NT2/D1 (cell line): ENCODE data around the gene MMAA.
"Not testable (repeated sequence)": the region's sequence is repeated elsewhere in the genome, so short reads cannot be mapped to it uniquely, and the experiment has no call there.

ENCODE experiments used
- DNase-seq: peaks from one replicate; pipeline ENCODE4 v3.0.0-alpha.2; 2011; ENCODE audit warnings: low read depth, low spot score
- H3K27me3 ChIP-seq: 2 replicates; pipeline ENCODE4 v1.6.0; 2011; ENCODE audit warnings: mild to moderate bottlenecking; ENCODE audit not compliant: insufficient read length, insufficient read depth
- H3K36me3 ChIP-seq: 2 replicates; pipeline ENCODE4 v1.6.1; 2011; ENCODE audit warnings: mild to moderate bottlenecking, low read length, mixed read lengths; ENCODE audit not compliant: insufficient read depth, insufficient read length
- H3K4me1 ChIP-seq: 2 replicates; pipeline ENCODE4 v1.5.1; 2011; ENCODE audit not compliant: insufficient read depth, insufficient read length
- H3K4me3 ChIP-seq: 2 replicates; pipeline ENCODE4 v1.5.1; 2011; ENCODE audit warnings: low read depth; ENCODE audit not compliant: insufficient read length
- H3K9ac ChIP-seq: 2 replicates; pipeline ENCODE4 v1.6.0; 2011; ENCODE audit warnings: low read depth; ENCODE audit not compliant: insufficient read length
- H3K9me3 ChIP-seq: 2 replicates; pipeline ENCODE4 v1.5.1; 2011; ENCODE audit warnings: mild to moderate bottlenecking, low read length; ENCODE audit not compliant: insufficient read depth
- SUZ12 ChIP-seq: IDR thresholded peaks from 2 replicates; pipeline ENCODE4 v1.6.1; 2011; ENCODE audit not compliant: insufficient read length, insufficient read depth; ENCODE audit errors: extremely low read depth
- YY1 ChIP-seq: IDR thresholded peaks from 2 replicates; pipeline ENCODE4 v1.6.1; 2011; ENCODE audit not compliant: insufficient read length, insufficient read depth
- ZNF274 ChIP-seq: IDR thresholded peaks from 2 replicates; pipeline ENCODE4 v1.6.1; 2011; ENCODE audit warnings: mild to moderate bottlenecking, low read depth, low read length

The MMAA gene

DNA sequence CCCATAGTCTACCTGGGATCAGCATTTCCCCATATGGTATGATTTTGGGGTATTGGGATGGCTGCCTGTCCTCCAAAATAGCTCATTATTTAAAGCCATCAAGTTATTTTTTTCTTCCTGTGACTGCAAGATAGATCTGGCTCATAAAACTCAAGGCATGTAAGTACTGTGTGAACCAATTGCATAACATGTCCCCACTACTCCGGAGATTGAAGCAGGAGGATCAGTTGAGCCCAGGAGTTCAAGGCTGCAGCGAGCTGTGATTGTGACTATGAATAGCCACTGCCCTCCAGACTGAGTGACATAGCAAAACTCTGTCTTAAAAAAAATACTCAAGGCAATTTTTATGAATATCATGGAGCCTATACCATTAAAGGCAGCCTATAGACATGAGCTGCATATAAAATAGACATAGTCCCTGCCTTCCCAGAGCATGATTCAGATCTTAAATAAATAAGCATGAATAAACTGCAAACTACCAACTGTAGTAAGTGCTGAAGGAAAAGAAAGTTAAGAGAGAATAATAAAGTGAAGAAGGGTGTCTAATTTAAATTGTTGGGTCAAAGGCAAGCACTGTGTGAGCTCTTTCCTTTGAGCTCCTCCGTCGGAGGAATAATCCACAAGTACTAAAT is 16.9 kb upstream of the MMAA start:
- Histone ChIP-seq H3K9ac (no peak overlapping the region), H3K36me3 (no peaks in the 10 kb centered on the region), H3K4me1 (no peaks in the 10 kb centered on the region), H3K27me3 (no peaks in the 10 kb centered on the region), H3K4me3 (no peak overlapping the region), H3K9me3 (peaks cover 3% of the 10 kb centered on the region; the same call in 1 of the 2 replicates)
- TF ChIP-seq SUZ12 = no peak
- TF ChIP-seq YY1 = no peak
- no peak for TF ChIP-seq ZNF274
- DNase-seq = no peak

DNA sequence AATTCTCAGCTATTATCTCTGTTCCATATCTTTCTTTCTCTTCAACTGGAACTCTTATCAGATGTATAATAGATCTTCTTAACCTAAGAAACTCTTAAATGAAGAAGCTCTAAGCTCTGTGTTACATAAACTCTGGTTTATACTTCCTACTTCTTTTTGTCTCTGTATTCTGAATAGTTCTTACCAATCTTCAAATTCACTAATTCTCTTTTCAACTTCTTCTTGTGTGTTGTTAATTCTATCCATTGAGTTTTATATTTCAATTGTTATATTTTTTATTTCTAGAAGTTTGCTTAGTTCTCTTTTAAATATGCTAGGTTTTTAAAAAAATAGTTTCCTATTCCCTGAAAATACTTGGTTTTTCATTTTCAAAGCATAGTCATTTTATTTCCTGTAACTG is 13.2 kb upstream of the MMAA start:
- no peaks in the 10 kb centered on the region for H3K27me3 ChIP-seq
- no peaks in the 10 kb centered on the region for H3K36me3 ChIP-seq
- TF ChIP-seq ZNF274 (no peak), YY1 (no peak), SUZ12 (no peak)
- DNase-seq = no peak
- H3K4me1 ChIP-seq = no peaks in the 10 kb centered on the region
- no peak overlapping the region for H3K4me3 ChIP-seq
- no peaks in the 10 kb centered on the region for H3K9me3 ChIP-seq
- no peak overlapping the region for H3K9ac ChIP-seq

DNA sequence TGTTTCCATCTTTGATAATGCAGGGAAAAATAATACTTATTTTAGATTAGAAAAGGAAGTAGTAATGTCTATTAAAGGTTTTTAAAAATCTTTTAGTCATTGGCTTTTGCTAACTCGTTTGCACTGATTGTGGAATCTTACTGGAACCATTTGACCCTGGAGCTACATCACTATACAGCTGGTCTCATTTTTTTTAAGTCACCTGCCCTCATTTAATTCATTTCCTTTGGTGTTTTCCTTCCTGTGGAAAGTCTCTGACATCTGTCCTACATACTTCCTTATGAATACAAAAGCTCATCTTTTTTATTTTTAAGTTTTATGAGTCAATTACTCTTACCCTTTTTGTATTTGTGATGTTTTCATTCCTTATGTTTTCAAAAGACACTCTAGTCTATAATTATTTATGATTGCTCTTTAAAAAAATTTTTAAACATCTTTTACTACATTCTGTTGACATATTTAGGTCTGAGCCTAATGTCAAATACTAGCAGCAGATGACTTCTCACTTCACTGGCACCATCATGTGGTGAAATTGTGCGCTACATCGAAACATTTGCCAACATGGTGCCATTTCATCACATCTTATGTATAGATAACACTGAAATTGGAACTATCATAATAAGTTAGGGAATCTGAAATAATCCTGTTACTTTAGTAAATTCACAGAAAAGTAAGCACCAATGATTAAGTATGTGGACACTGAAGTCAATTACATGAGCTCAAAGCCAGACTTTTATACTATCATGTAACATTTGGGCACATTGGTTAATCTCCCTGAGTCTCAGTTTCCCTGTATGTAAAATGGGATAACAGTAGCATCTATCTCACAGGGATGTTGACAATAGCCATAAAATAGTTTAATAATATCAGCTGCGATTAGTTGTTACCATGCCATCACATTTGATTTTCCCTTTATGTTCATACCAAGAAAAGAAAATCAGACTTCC is 9.4 kb upstream of the MMAA start:
- Histone ChIP-seq H3K4me3 (no peak overlapping the region), H3K27me3 (no peaks in the 10 kb centered on the region), H3K36me3 (no peaks in the 10 kb centered on the region), H3K4me1 (no peaks in the 10 kb centered on the region), H3K9me3 (no peaks in the 10 kb centered on the region), H3K9ac (no peak overlapping the region)
- peak; percentile 46 for DNase-seq
- TF ChIP-seq YY1 (no peak), SUZ12 (no peak), ZNF274 (no peak)

DNA sequence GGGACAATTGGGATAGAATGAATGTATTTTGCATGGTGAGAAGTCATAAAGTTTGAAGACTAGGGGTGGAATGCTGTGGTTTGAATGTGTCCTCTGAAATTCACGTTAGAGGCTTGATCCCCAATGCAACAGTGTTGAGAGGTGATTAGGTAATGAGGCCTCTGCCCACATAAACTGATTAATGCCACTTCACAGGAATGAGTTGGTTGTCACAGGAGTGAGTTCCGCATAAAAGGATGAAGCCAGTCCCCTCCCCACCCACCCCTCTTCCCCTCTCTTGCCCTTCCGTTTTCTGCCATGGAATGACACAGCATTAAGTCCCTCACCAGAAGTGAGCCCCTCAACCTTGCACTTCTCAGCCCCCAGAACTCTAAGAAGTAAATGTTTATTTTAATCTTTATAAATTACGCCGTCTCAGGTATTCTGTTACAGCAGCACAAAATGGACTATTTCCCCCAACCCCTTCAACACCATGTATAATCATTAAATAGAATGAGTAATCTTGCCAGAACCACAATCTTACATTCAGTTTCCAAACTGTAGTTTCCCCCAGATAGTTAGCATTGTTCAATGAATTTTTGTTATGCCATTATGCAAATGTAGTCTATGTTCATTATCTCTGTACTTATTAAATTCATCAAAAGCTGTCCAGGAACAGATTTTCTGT is 5.5 kb upstream of the MMAA start:
- DNase-seq = no peak
- no peak for TF ChIP-seq ZNF274
- TF ChIP-seq SUZ12 = no peak
- TF ChIP-seq YY1 = no peak
- Histone ChIP-seq H3K9me3 (no peaks in the 10 kb centered on the region), H3K4me3 (no peak overlapping the region), H3K27me3 (no peaks in the 10 kb centered on the region), H3K4me1 (no peaks in the 10 kb centered on the region), H3K36me3 (no peaks in the 10 kb centered on the region), H3K9ac (no peak overlapping the region)

DNA sequence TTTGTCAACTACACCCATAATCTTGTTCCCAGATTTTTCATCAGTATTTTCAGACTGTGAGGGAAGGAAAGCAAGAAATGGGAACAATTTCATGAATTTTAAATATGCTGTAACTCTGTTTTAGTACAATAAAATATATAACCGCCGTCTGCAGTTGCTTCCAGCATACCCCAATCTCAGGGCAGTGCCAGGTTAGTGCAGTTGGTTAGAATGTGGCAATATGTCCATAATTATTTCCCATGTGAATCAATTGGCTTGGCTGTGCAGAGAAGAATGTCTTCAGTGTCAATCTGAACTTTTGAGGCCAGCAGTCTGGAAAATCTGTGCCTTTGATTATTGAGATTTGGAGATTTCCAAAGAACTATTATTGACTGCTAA is 5.0 kb upstream of the MMAA start:
- no peaks in the 10 kb centered on the region for H3K4me1 ChIP-seq
- H3K27me3 ChIP-seq = no peaks in the 10 kb centered on the region
- H3K4me3 ChIP-seq = no peak overlapping the region
- H3K36me3 ChIP-seq = no peaks in the 10 kb centered on the region
- no peak overlapping the region for H3K9ac ChIP-seq
- TF ChIP-seq YY1 (no peak), ZNF274 (no peak), SUZ12 (no peak)
- no peak for DNase-seq
- no peaks in the 10 kb centered on the region for H3K9me3 ChIP-seq

DNA sequence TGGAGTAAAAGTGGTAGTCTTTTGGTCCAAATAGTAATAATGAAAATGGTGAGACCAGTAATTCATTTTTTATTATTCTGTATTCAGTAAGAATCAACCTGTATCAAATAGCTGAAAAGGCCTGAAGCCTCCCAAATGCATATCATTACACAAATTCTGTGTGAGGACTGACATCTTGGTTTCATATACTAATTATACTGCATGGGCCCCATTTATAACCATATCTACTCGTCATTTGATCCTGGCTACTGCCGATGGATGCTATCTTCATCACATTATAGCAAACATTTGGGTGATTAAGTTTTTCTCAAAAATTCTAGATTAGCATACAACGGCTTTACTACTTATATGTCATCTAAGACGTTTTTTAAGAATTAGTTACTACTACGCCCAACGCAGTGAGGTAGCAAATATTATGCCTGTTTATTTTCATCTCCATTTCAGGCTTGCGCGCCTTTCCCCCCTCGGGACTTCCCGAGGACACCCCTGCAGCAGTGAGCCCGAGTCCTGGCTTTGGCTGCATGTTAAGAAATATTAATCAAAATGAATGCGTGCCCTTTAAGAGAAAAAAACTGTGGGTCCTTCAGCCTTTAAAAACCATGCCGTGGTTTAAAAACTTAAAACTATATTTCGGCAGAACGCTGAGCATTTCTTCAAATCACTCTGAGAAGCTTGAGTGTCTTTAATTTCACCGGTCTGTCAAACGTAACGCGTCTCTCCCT is 814 bp upstream of the MMAA start:
- H3K4me1 ChIP-seq = no peaks in the 10 kb centered on the region
- H3K9ac ChIP-seq = peak overlapping the region; percentile 88
- H3K27me3 ChIP-seq = no peaks in the 10 kb centered on the region
- H3K9me3 ChIP-seq = no peaks in the 10 kb centered on the region
- no peak for DNase-seq
- TF ChIP-seq SUZ12 (no peak), YY1 (no peak), ZNF274 (no peak)
- no peaks in the 10 kb centered on the region for H3K36me3 ChIP-seq
- peak overlapping the region; percentile 73 for H3K4me3 ChIP-seq

DNA sequence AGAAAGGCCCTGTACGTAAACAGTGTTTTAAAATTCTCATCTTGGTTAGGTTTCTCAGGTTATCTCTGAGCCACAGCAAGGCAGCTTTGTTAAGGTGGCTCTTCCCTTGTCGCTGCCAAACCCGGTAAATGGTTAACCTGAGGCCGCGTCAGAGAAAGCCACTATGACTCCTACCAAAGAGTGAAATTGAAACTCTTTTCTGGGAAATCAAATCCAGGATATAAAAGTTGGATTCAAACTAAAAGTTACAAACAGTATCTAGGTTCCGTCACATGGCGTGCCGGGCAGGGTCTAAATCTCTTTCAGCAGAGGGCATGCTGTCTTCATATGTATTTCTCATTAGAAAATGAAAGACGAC is 433 bp downstream of the MMAA start:
- H3K27me3 ChIP-seq = no peaks in the 10 kb centered on the region
- TF ChIP-seq ZNF274 (no peak), YY1 (no peak), SUZ12 (no peak)
- H3K36me3 ChIP-seq = no peaks in the 10 kb centered on the region
- H3K9ac ChIP-seq = peak overlapping the region; percentile 74
- no peaks in the 10 kb centered on the region for H3K9me3 ChIP-seq
- H3K4me3 ChIP-seq = peak overlapping the region; percentile 73
- DNase-seq = peak; percentile 3
- no peaks in the 10 kb centered on the region for H3K4me1 ChIP-seq

DNA sequence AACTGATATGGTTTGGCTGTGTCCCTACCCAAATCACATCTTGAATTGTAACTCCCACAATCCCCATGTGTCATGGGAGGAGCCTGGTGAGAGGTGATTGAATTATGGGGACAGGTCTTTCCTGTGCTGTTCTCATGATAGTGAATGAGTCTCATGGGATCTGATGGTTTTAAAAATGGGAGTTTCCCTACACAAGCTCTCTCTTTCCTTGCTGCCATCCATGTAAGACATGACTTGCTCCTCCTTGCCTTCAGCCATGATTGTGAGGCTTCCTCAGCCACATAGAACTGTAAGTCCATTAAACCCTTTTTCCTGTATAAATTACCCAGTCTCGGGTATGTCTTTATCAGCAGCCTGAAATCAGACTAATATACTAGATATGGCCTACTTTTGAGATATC is 2.9 kb downstream of the MMAA start:
- H3K4me3 ChIP-seq, H3K36me3 ChIP-seq, H3K9ac ChIP-seq, DNase-seq, H3K4me1 ChIP-seq, H3K9me3 ChIP-seq, H3K27me3 ChIP-seq: not testable (repeated sequence)
